22Rv1 (cell line): ENCODE measurements around the gene MYL5.

Source experiments
- CTCF ChIP-seq: fragments of 450-650 bp; IDR thresholded peaks from 2 replicates; pipeline ENCODE4 v1.5.1; 2017; ENCODE audit warnings: mild to moderate bottlenecking
- ZFX ChIP-seq: fragments of 450-650 bp; IDR thresholded peaks from 2 replicates; pipeline ENCODE4 v1.6.1; 2017; ENCODE audit warnings: antibody characterized with exemption, borderline replicate concordance

GRCh38 chr4:660401-660800 is 13.9 kb upstream of the MYL5 start:
- no peak for TF ChIP-seq CTCF
- TF ChIP-seq ZFX, result no peak
